HepG2 (cell line): ENCODE measurements around the gene RFX2. TPM values are rescaled to one million over a fixed set of nuclear protein-coding genes. Genes with fewer than 3 reads are reported as not detected.

ENCODE experiments used
- AGO1 ChIP-seq: fragments of 200-400 bp; formaldehyde crosslinking; IDR thresholded peaks from 2 replicates; pipeline ENCODE4 v1.6.1; 2017; ENCODE audit warnings: mild to moderate bottlenecking, low read depth, low read length, moderate library complexity; ENCODE audit not compliant: poor library complexity, severe bottlenecking
- DPF2 ChIP-seq: sonication (generic); formaldehyde crosslinking; IDR thresholded peaks from 2 replicates; pipeline ENCODE4 v1.4.0; 2020; ENCODE audit warnings: mild to moderate bottlenecking, low read depth, missing genetic modification reagents, borderline replicate concordance
- ETV5 ChIP-seq: IDR thresholded peaks from 2 replicates; pipeline ENCODE4 v1.6.1; 2018; ENCODE audit warnings: missing biosample characterization, missing genetic modification reagents, inconsistent platforms, borderline replicate concordance
- FOSL1 ChIP-seq: sonication (generic); formaldehyde crosslinking; IDR thresholded peaks from 2 replicates; pipeline ENCODE4 v1.9.0; 2021; ENCODE audit warnings: missing genetic modification reagents, borderline replicate concordance
- FOXM1 ChIP-seq: sonication (generic); formaldehyde crosslinking; IDR thresholded peaks from 2 replicates; pipeline ENCODE4 v1.5.0; 2020; ENCODE audit warnings: missing genetic modification reagents
- IKZF5 ChIP-seq: IDR thresholded peaks from 2 replicates; pipeline ENCODE4 v1.6.1; 2018; ENCODE audit warnings: missing genetic modification reagents, mild to moderate bottlenecking, missing compliant biosample characterization
- KLF11 ChIP-seq: IDR thresholded peaks from 2 replicates; pipeline ENCODE4 v1.6.1; 2016; ENCODE audit warnings: missing compliant biosample characterization
- MTA1 ChIP-seq: sonication (generic); formaldehyde crosslinking; IDR thresholded peaks from 2 replicates; pipeline ENCODE4 v1.4.0; 2020; ENCODE audit warnings: missing genetic modification reagents, mild to moderate bottlenecking, borderline replicate concordance
- NFIB ChIP-seq: sonication (generic); formaldehyde crosslinking; IDR thresholded peaks from 2 replicates; pipeline ENCODE4 v1.9.0; 2021; ENCODE audit warnings: missing genetic modification reagents, mild to moderate bottlenecking, borderline replicate concordance
- NFIC ChIP-seq: IDR thresholded peaks from 2 replicates; pipeline ENCODE4 v1.6.1; 2012; ENCODE audit warnings: mild to moderate bottlenecking, low read length, inconsistent platforms
- PATZ1 ChIP-seq: sonication (generic); formaldehyde crosslinking; IDR thresholded peaks from 2 replicates; pipeline ENCODE4 v1.4.0; 2020; ENCODE audit warnings: missing genetic modification reagents
- ZBTB26 ChIP-seq: IDR thresholded peaks from 2 replicates; pipeline ENCODE4 v1.6.1; 2016; ENCODE audit warnings: missing compliant biosample characterization, missing genetic modification reagents, borderline replicate concordance
- ZFP41 ChIP-seq: sonication (generic); formaldehyde crosslinking; IDR thresholded peaks from 2 replicates; pipeline ENCODE4 v1.4.0; 2020; ENCODE audit warnings: mild to moderate bottlenecking, missing genetic modification reagents, borderline replicate concordance
- ZGPAT ChIP-seq: IDR thresholded peaks from 2 replicates; pipeline ENCODE4 v1.6.1; 2016; ENCODE audit warnings: mild to moderate bottlenecking
- ZNF572 ChIP-seq: sonication (generic); formaldehyde crosslinking; IDR thresholded peaks from 2 replicates; pipeline ENCODE4 v1.5.1; 2020; ENCODE audit warnings: mild to moderate bottlenecking, missing genetic modification reagents
- ZNF646 ChIP-seq: sonication (generic); formaldehyde crosslinking; IDR thresholded peaks from 2 replicates; pipeline ENCODE4 v1.9.0; 2021; ENCODE audit warnings: mild to moderate bottlenecking, missing genetic modification reagents
- polyA plus RNA-seq, 8 experiments: library from polyadenylated mRNA; depleted of rRNA in 3 of 8; stranded (reverse) in 7 of 8; unstranded in 1 of 8; fragments of >200 nt; fragmentation: Illumina TruSeq in 4 of 8; extraction: Trizol in 4 of 8; gene quantifications; 2 replicates each; pipeline versions ENCODE4 v1.2.1 to v1.2.3, GENCODE V29; 2011 to 2016; ENCODE audit warnings: low read depth in 4 of 8, missing spikeins in 1 of 8, mixed read lengths in 1 of 8; ENCODE audit not compliant: insufficient read depth in 1 of 8
- total RNA-seq, 5 experiments: library from RNA; depleted of rRNA; stranded (reverse); fragments of >200 nt; fragmentation: Illumina TruSeq; extraction: Trizol; gene quantifications; 2 replicates each; pipeline ENCODE4 v1.2.3, GENCODE V29; 2016; ENCODE audit warnings: low read depth in 1 of 5

The RFX2 gene
- total and polyA plus RNA-seq, 2 of the 13 experiments (the other 11 are each of a cell fraction or from before 2014, with no cell fraction given): 2.8 to 3.3 TPM

- TF ChIP-seq NFIC: 0 out of 2 replicates have a peak, but pooled peaks have one; percentile 19
- TF ChIP-seq MTA1: no peak
- TF ChIP-seq ETV5 (CRISPR knock-in tag): peak; percentile 56; the same call in 1 of the 2 replicates
- no peak for TF ChIP-seq ZNF572 (CRISPR knock-in tag)
- TF ChIP-seq NFIB: no peak
- TF ChIP-seq PATZ1 (CRISPR knock-in tag): peak; percentile 16; the same call in 1 of the 2 replicates
- TF ChIP-seq ZFP41 (CRISPR knock-in tag): no peak
- TF ChIP-seq KLF11 (CRISPR knock-in tag): no peak
- TF ChIP-seq FOXM1: no peak
- TF ChIP-seq ZGPAT (CRISPR knock-in tag): no peak
- peak; percentile 45; the same call in 1 of the 2 replicates for TF ChIP-seq IKZF5 (CRISPR knock-in tag)
- no peak for TF ChIP-seq AGO1
- no peak for TF ChIP-seq FOSL1
- TF ChIP-seq DPF2 (CRISPR knock-in tag): peak; percentile 43; the same call in 1 of the 2 replicates
- TF ChIP-seq ZNF646 (CRISPR knock-in tag): no peak
- TF ChIP-seq ZBTB26: no peak
Observed at GRCh38 chr19:5987077-5987818, 123.1 kb downstream of the RFX2 start (continued).
